Measurements from ENCODE around the gene SERPIND1.
A peak's percentile ranks its signal among the peaks of the same experiment; 100 is the strongest.

The SERPIND1 gene

GRCh38 chr22:20776624-20777405, 2.9 kb downstream of the SERPIND1 start:
- no peak for DNase-seq

- DNase-seq = no peak
Observed at GRCh38 chr22:20777420-20778177, 3.7 kb downstream of the SERPIND1 start.

DNA sequence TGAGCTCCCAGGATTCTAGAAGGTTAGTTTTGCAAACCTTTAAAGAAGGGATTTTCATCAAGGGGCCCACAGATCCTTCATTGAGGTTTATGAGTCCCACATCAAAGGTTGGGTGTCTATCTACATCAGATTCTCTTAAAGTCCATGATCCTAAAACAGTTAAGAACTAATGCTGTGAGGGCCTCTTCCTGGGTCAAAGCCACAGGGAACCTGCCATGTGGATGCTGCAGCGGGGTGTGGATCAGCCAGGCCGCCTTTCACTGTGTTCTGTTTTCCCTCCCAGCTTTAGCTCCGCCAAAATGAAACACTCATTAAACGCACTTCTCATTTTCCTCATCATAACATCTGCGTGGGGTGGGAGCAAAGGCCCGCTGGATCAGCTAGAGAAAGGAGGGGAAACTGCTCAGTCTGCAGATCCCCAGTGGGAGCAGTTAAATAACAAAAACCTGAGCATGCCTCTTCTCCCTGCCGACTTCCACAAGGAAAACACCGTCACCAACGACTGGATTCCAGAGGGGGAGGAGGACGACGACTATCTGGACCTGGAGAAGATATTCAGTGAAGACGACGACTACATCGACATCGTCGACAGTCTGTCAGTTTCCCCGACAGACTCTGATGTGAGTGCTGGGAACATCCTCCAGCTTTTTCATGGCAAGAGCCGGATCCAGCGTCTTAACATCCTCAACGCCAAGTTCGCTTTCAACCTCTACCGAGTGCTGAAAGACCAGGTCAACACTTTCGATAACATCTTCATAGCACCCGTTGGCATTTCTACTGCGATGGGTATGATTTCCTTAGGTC, 5.3 kb downstream of the SERPIND1 start:
- no peak for DNase-seq

GRCh38 chr22:20779818-20780158, 5.9 kb downstream of the SERPIND1 start:
- no peak for DNase-seq

DNA sequence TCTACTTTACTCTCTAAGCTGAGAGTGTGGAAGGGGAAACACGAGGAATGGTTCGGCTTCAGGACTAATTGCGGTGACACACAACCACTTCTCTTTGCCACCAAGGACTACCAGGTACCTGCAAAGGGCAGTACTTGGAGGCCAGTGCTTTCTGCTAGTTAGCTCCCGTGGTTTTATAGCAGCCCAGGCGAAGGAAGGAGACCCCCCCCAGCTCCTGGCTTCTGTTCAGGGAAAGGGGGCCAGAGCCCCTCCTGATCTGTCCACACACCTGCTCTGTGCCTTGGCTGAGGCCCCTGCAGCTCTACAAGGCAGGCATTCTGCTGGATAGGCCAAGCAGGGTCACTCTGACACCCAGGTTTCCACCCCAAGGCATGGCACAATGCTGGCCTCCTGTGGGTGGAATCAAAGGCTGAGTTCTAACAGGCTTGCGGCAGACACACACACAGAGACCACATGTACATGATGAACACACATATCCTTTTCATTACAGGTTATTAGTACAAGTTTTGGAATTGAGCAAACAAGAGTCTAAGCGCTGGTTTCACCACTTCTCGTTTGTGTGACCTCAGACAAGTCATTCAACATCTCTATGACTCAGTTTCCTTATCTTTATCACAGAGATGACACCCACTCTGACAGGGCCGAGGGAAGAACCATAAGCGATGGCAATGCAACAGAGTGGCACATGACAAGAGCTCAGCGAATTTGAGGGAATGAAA, 7.5 kb downstream of the SERPIND1 start:
- DNase-seq = no peak

DNA sequence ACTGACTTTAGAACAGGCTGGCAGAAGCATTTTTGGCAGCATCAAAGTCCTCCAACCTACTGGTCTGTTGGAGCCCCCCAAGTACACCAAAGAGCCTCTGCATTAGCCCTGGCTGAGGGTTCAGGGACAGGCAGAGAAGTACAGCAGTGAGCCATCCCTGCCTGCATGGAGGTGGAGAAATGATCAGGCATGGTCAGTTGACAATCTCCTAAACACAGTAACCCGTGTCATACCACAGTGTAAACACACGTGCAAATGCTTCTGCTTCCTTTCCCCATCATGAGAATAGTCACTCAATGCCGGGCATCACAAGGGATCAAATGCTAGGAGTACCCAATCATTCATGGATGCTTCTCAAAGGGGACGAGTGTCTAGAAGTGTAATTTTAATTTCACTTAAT, 8.2 kb downstream of the SERPIND1 start:
- no peak for DNase-seq

DNA sequence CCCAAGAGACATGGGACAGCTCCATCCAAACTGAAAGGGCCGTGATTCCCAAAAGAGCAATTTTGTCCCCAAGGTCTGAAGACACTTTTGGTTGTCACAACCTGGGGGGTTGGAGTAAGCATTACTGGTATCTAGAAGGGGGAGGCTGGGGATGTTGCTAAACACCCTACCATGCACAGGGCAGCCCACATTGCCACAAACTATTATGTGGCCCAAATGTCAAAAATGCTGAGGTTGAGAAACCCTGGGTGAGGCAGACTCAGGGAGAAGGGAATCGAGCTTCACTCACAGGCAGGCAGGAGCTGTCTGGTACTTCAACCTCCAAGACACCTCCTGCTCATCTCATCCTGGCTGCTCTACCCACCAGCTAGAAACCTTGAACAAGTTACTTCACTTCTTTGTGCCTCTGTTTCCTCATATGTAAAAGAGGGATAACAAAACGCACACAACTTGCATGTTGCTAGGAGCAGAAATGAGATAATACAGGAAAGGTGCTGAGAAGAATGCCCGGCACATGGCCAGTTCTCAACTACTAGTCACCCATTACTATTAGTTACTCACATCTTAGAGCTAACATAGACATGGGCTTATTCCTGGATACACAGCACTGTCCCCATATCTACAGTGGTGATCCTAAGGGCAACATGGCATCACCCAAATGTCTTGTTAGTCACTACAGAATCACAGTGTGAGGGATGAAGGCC, 8.8 kb downstream of the SERPIND1 start:
- no peak for DNase-seq

GRCh38 chr22:20783300-20783673, 9.4 kb downstream of the SERPIND1 start:
- DNase-seq = no peak

DNA sequence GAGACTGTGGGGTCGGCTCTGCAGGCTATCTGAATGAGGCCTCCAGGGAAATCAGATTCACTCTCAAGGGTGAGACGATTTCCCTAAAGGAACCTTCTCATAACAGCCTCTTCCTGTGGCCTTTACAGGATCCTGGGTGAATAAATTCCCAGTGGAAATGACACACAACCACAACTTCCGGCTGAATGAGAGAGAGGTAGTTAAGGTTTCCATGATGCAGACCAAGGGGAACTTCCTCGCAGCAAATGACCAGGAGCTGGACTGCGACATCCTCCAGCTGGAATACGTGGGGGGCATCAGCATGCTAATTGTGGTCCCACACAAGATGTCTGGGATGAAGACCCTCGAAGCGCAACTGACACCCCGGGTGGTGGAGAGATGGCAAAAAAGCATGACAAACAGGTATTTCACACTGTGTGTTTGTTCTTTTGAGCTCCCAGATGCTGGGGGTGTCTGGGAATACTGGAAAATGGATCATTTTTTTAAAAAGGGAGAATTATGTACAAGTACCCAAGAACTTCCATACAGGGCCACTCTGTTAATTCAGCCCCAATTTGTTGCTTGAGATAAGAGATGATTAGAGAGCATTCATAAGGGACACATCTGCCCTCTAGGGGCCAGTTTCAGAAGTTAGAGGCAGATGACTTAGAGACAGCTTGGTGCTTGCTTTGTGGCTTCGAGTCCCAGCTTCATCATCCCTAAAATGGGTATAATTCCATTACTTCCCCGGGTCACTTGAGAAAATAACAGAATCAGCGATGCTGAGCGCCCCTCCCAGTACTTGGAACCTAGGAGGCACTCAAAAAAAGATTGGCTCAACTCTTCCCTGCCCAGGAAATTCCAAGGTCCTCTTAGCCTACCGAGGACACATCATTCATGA, 10.2 kb downstream of the SERPIND1 start:
- DNase-seq = peak; percentile 37 to 53

GRCh38 chr22:20785415-20785814, 11.5 kb downstream of the SERPIND1 start:
- no peak for DNase-seq

GRCh38 chr22:20786048-20786447, 12.1 kb downstream of the SERPIND1 start:
- DNase-seq = no peak

- no peak for DNase-seq
Observed at GRCh38 chr22:20786536-20786979, 12.6 kb downstream of the SERPIND1 start.

DNA sequence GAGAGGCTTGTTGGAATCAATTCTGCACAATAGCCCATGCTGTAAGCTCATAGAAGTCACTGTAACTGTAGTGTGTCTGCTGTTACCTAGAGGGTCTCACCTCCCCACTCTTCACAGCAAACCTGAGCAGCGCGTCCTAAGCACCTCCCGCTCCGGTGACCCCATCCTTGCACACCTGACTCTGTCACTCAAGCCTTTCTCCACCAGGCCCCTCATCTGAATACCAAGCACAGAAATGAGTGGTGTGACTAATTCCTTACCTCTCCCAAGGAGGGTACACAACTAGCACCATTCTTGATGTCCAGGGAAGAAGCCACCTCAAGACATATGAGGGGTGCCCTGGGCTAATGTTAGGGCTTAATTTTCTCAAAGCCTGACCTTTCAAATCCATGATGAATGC, 13.3 kb downstream of the SERPIND1 start:
- no peak for DNase-seq

DNA sequence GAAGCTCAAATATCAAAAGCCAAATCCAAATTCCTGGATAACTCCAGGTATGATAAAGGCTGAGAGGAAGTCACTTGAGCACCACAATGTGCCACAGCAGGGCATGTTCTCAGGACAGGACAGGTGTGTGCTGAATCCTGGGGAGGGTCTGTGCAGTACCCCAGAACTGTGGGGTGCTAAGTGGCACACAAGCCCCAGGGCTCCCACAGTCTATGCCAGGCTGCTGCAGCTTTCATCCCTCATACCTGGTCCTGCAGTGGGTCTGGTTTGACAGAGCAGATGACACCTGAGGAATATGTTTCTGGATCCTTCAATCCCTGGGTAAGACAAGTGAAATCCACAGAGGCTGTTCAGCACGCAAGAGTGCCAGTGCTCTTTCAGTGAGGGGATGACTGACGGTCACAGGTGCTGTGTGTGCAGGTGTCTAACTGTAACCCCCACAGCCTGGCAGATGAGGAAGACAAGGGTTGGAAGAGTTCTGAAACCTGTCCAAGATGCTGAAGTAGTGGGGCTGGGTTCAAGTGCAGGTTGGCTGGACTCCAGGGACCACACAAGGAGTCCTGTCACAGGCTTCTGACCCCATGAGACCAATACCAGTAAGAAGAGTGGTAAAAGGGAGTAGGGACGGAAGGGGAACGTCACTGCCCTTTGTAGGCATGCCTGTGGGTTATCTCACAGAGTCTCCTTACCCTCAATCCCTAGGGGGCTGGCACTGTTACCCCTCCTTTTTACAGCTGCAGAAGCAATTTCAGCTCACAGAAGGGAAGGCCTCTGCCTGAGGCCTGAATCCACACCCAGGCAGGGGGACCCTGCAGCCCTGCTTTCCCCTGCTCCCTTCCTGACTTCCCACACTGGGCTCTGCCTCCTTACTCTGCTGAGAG, 14.1 kb downstream of the SERPIND1 start:
- no peak for DNase-seq

GRCh38 chr22:20788627-20789344, 14.9 kb downstream of the SERPIND1 start:
- DNase-seq = no peak

- DNase-seq = no peak
Observed at GRCh38 chr22:20792221-20792965, 18.5 kb downstream of the SERPIND1 start.

DNA sequence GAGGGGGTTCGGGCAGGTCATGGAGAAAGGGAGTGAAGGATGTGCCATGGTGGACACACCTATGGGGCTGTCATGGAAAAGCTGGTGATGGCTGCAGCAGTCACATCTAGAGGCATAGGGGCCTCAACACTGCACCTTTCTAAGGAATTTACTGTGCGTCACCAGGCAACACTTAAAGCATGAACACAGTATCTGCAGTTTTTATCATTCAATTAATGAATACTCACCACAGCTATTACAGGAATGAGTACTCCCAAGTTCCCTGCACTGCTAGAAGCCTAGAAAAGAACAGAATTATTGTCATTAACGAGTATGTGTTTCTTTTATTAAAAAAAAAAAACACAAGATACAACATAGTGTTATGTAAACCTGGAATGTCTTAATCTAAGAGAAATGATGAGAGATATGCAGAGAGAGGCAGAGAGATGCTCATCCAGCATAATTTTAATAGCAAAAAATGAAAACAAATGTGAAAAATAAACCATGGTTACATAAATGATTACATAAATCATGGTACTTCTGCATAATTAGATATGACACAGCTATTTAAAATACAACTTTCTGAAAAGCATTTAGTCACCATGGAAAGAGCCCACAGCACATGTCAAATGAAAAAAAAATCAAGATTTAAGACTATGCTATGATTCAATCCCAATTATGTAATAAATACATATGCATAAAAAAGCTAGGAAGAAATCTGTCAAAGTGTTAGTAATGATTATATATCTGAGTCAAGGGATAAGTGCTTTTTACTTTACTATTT, 19.2 kb downstream of the SERPIND1 start:
- no peak for DNase-seq

Data from CD4-positive, alpha-beta T cell treated with Interleukin-1 beta for 1 hour (primary cell).